HepG2 (cell line): ENCODE results near the gene POU2AF3. TPM values are rescaled to one million over a fixed set of nuclear protein-coding genes. Genes with fewer than 3 reads are reported as not detected.

Experiments used
- CBX1 ChIP-seq: IDR thresholded peaks from one replicate; pipeline ENCODE4 v1.6.1; 2016; ENCODE audit warnings: antibody characterized with exemption, low read depth
- CEBPG ChIP-seq: IDR thresholded peaks from 2 replicates; pipeline ENCODE4 v1.6.1; 2016
- MAFF ChIP-seq: IDR thresholded peaks from 2 replicates; pipeline ENCODE4 v1.6.1; 2011; ENCODE audit warnings: low read depth, low read length, improper control_type of control experiment
- MTA3 ChIP-seq: sonication (generic); formaldehyde crosslinking; IDR thresholded peaks from 2 replicates; pipeline ENCODE4 v1.4.0; 2020; ENCODE audit warnings: missing genetic modification reagents
- NFKBIZ ChIP-seq: IDR thresholded peaks from 2 replicates; pipeline ENCODE4 v1.6.1; 2018; ENCODE audit warnings: missing genetic modification reagents, missing compliant biosample characterization
- YY1 ChIP-seq: IDR thresholded peaks from 2 replicates; pipeline ENCODE4 v1.6.1; 2011; ENCODE audit warnings: low read length, low read depth, moderate library complexity, mild to moderate bottlenecking; ENCODE audit not compliant: insufficient read depth, insufficient replicate concordance
- ZBTB20 ChIP-seq: sonication (generic); formaldehyde crosslinking; IDR thresholded peaks from 2 replicates; pipeline ENCODE4 v1.8.1; 2023; ENCODE audit warnings: missing genetic modification reagents, low read depth, mild to moderate bottlenecking, borderline replicate concordance
- ZNF207 ChIP-seq: fragments of 450-650 bp; IDR thresholded peaks from 2 replicates; pipeline ENCODE4 v1.6.1; 2016; ENCODE audit warnings: antibody characterized with exemption, borderline replicate concordance
- ZNF260 ChIP-seq: sonication (generic); formaldehyde crosslinking; IDR thresholded peaks from 2 replicates; pipeline ENCODE4 v1.4.0; 2020; ENCODE audit warnings: missing genetic modification reagents, low read depth, mild to moderate bottlenecking, borderline replicate concordance
- ZNF33A ChIP-seq: sonication (generic); formaldehyde crosslinking; IDR thresholded peaks from 2 replicates; pipeline ENCODE4 v1.5.1; 2020; ENCODE audit warnings: missing genetic modification reagents, mild to moderate bottlenecking, moderate library complexity, borderline replicate concordance
- ZNF746 ChIP-seq: sonication (generic); formaldehyde crosslinking; IDR thresholded peaks from 2 replicates; pipeline ENCODE4 v1.8.0; 2022; ENCODE audit warnings: mild to moderate bottlenecking, missing genetic modification reagents
- ZNF766 ChIP-seq: sonication (generic); formaldehyde crosslinking; IDR thresholded peaks from 2 replicates; pipeline ENCODE4 v1.5.0; 2020; ENCODE audit warnings: missing genetic modification reagents, borderline replicate concordance
- ZNF782 ChIP-seq: sonication (generic); formaldehyde crosslinking; IDR thresholded peaks from 2 replicates; pipeline ENCODE4 v1.4.0; 2020; ENCODE audit warnings: missing genetic modification reagents, mild to moderate bottlenecking, borderline replicate concordance
- ZNF878 ChIP-seq: sonication (generic); formaldehyde crosslinking; IDR thresholded peaks from 2 replicates; pipeline ENCODE4 v1.8.1; 2023; ENCODE audit warnings: mild to moderate bottlenecking, missing genetic modification reagents, moderate library complexity
- polyA plus RNA-seq, 8 experiments: library from polyadenylated mRNA; depleted of rRNA in 3 of 8; stranded (reverse) in 7 of 8; unstranded in 1 of 8; fragments of >200 nt; fragmentation: Illumina TruSeq in 4 of 8; extraction: Trizol in 4 of 8; gene quantifications; 2 replicates each; pipeline versions ENCODE4 v1.2.1 to v1.2.3, GENCODE V29; 2011 to 2016; ENCODE audit warnings: low read depth in 4 of 8, missing spikeins in 1 of 8, mixed read lengths in 1 of 8; ENCODE audit not compliant: insufficient read depth in 1 of 8
- total RNA-seq, 5 experiments: library from RNA; depleted of rRNA; stranded (reverse); fragments of >200 nt; fragmentation: Illumina TruSeq; extraction: Trizol; gene quantifications; 2 replicates each; pipeline ENCODE4 v1.2.3, GENCODE V29; 2016; ENCODE audit warnings: low read depth in 1 of 5
- TF ChIP-seq, protein P1 (sequence below): sonication (generic); formaldehyde crosslinking; IDR thresholded peaks from 2 replicates; pipeline ENCODE4 v1.8.1; 2023; ENCODE audit warnings: mild to moderate bottlenecking, moderate library complexity, missing genetic modification reagents
- TF ChIP-seq, protein P2 (sequence below): sonication (generic); formaldehyde crosslinking; IDR thresholded peaks from 2 replicates; pipeline ENCODE4 v1.5.0; 2020; ENCODE audit warnings: mild to moderate bottlenecking, missing genetic modification reagents
- TF ChIP-seq, protein P3 (sequence below), 2 experiments: sonication (generic) in 1 of 2; formaldehyde crosslinking in 1 of 2; IDR thresholded peaks; 2 replicates each; pipeline versions ENCODE4 v1.4.0 to v1.6.1; 2018 to 2020; ENCODE audit warnings: missing genetic modification reagents in 2 of 2, borderline replicate concordance in 1 of 2, low read depth in 1 of 2, mild to moderate bottlenecking in 1 of 2, missing biosample characterization in 1 of 2
- TF ChIP-seq, protein P4 (sequence below): IDR thresholded peaks from 2 replicates; pipeline ENCODE4 v1.6.1; 2016
- TF ChIP-seq, protein P5 (sequence below): IDR thresholded peaks from 2 replicates; pipeline ENCODE4 v1.6.1; 2012; ENCODE audit warnings: low read length, improper control_type of control experiment

The POU2AF3 gene
- total and polyA plus RNA-seq, 2 of the 13 experiments (the other 11 are each of a cell fraction or from before 2014, with no cell fraction given): 7.8 to 71.2 TPM

DNA sequence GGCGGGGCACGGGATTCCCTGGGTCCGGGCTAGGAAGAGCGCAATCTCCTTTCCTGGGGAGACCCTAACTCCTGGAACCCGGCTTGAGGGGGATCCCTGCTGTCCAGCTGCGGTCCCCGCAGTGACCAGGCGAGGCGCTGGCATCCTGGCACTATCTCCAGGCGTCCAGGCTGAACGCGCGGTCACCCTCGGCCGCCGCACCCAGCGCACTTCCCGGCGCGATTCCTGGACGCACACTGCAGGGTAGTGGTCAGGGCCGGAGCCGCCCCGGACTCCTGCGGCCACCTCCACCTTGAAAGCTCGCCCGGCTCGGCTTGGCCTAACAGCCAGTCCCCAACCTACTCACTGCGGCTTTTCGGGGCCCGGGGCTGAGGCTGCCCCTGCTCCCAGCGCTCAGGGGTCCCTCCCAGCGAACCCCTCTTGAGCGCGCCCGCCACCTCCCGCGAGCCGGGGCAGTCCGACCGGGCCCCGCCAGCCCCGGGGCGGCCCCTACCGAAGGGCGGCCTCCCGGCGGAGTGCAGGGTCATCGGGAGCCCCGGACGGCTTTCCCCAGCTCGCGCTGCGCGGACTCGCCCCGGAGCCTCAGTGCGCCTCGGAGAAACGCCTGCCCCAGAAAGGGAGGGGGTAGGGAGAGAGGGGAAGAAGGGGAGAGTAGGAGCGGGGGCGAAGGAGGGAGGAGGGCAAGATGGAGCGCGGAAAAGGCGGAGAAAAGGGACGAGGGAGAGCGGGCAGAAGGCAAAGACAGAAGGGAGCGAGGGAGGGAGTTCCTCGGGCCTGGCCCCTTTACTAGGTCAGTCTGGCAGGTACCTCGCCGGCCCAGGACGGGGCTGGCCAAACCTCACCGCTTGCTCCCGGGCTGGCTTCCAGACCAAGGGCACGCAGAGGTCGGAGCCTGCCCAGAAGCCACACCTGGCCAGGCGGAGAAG is 1.0 kb downstream of the POU2AF3 start (continued):
- TF ChIP-seq MTA3 (CRISPR knock-in tag) (no peak), CEBPG (CRISPR knock-in tag) (no peak), ZBTB20 (CRISPR knock-in tag) (no peak), ZNF207 (no peak), CBX1 (no peak), ZNF746 (CRISPR knock-in tag) (no peak), ZNF782 (CRISPR knock-in tag) (no peak), NFKBIZ (CRISPR knock-in tag) (no peak), ZNF878 (no peak), ZNF260 (CRISPR knock-in tag) (no peak), ZNF33A (CRISPR knock-in tag) (no peak), YY1 (peak; percentile 46), MAFF (no peak), ZNF766 (CRISPR knock-in tag) (no peak; the same call in 1 of the 2 replicates)
- TF ChIP-seq, protein P1, sequence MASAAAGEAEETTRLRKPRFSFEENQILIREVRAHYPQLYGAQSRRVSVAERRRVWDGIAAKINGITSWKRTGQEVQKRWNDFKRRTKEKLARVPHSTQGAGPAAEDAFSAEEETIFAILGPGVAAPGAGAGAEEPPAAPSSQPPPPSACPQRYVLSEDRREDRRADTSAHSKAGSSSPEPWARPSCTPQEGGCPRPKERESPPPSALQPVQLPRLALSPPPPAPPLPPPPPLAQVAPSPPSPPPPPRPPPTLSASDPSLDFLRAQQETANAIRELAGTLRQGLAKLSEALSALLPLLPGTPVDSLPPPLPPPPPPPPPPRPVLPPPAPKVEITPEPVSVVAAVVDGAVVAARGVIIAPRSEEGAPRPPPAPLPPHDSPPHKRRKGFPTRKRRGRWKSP: peak; percentile 78; the same call in 1 of the 2 replicates
- TF ChIP-seq, protein P2, sequence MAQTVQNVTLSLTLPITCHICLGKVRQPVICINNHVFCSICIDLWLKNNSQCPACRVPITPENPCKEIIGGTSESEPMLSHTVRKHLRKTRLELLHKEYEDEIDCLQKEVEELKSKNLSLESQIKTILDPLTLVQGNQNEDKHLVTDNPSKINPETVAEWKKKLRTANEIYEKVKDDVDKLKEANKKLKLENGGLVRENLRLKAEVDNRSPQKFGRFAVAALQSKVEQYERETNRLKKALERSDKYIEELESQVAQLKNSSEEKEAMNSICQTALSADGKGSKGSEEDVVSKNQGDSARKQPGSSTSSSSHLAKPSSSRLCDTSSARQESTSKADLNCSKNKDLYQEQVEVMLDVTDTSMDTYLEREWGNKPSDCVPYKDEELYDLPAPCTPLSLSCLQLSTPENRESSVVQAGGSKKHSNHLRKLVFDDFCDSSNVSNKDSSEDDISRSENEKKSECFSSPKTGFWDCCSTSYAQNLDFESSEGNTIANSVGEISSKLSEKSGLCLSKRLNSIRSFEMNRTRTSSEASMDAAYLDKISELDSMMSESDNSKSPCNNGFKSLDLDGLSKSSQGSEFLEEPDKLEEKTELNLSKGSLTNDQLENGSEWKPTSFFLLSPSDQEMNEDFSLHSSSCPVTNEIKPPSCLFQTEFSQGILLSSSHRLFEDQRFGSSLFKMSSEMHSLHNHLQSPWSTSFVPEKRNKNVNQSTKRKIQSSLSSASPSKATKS (CRISPR knock-in tag): no peak
- TF ChIP-seq, protein P3, sequence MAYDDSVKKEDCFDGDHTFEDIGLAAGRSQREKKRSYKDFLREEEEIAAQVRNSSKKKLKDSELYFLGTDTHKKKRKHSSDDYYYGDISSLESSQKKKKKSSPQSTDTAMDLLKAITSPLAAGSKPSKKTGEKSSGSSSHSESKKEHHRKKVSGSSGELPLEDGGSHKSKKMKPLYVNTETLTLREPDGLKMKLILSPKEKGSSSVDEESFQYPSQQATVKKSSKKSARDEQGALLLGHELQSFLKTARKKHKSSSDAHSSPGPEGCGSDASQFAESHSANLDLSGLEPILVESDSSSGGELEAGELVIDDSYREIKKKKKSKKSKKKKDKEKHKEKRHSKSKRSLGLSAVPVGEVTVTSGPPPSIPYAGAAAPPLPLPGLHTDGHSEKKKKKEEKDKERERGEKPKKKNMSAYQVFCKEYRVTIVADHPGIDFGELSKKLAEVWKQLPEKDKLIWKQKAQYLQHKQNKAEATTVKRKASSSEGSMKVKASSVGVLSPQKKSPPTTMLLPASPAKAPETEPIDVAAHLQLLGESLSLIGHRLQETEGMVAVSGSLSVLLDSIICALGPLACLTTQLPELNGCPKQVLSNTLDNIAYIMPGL (CRISPR knock-in tag; IDR thresholded peaks at IDR 0.05; ENCODE audit: borderline replicate concordance in 1 of 2, low read depth in 1 of 2): peak; percentile 96 to 97
- TF ChIP-seq, protein P4, sequence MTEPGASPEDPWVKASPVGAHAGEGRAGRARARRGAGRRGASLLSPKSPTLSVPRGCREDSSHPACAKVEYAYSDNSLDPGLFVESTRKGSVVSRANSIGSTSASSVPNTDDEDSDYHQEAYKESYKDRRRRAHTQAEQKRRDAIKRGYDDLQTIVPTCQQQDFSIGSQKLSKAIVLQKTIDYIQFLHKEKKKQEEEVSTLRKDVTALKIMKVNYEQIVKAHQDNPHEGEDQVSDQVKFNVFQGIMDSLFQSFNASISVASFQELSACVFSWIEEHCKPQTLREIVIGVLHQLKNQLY (CRISPR knock-in tag): no peak
- TF ChIP-seq, protein P5, sequence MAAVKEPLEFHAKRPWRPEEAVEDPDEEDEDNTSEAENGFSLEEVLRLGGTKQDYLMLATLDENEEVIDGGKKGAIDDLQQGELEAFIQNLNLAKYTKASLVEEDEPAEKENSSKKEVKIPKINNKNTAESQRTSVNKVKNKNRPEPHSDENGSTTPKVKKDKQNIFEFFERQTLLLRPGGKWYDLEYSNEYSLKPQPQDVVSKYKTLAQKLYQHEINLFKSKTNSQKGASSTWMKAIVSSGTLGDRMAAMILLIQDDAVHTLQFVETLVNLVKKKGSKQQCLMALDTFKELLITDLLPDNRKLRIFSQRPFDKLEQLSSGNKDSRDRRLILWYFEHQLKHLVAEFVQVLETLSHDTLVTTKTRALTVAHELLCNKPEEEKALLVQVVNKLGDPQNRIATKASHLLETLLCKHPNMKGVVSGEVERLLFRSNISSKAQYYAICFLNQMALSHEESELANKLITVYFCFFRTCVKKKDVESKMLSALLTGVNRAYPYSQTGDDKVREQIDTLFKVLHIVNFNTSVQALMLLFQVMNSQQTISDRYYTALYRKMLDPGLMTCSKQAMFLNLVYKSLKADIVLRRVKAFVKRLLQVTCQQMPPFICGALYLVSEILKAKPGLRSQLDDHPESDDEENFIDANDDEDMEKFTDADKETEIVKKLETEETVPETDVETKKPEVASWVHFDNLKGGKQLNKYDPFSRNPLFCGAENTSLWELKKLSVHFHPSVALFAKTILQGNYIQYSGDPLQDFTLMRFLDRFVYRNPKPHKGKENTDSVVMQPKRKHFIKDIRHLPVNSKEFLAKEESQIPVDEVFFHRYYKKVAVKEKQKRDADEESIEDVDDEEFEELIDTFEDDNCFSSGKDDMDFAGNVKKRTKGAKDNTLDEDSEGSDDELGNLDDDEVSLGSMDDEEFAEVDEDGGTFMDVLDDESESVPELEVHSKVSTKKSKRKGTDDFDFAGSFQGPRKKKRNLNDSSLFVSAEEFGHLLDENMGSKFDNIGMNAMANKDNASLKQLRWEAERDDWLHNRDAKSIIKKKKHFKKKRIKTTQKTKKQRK: no peak
